SJCRH30 (cell line): ENCODE data around the gene IER5. TPM values are rescaled to one million over a fixed set of nuclear protein-coding genes. Genes with fewer than 3 reads are reported as not detected.

Source experiments
- DNase-seq, 2 experiments: peaks; one replicate each; pipeline ENCODE4 v3.0.0-alpha.2; 2015 to 2020
- H3K27ac ChIP-seq: fragments of 250-450 bp; sonication (Bioruptor Pico); 2 replicates; pipeline ENCODE4 v1.5.1; 2020; ENCODE audit warnings: mild to moderate bottlenecking, moderate library complexity
- H3K27me3 ChIP-seq: fragments of 250-450 bp; sonication (Bioruptor Pico); 2 replicates; pipeline ENCODE4 v1.5.1; 2020; ENCODE audit warnings: mild to moderate bottlenecking, moderate library complexity
- H3K36me3 ChIP-seq: fragments of 250-450 bp; sonication (Bioruptor Pico); 2 replicates; pipeline ENCODE4 v1.5.1; 2020; ENCODE audit warnings: mild to moderate bottlenecking, moderate library complexity
- H3K4me1 ChIP-seq: fragments of 250-450 bp; sonication (Bioruptor Pico); 2 replicates; pipeline ENCODE4 v1.5.1; 2020; ENCODE audit warnings: mild to moderate bottlenecking, moderate library complexity
- H3K4me3 ChIP-seq: fragments of 250-450 bp; sonication (Bioruptor Pico); 2 replicates; pipeline ENCODE4 v1.5.1; 2020; ENCODE audit warnings: mild to moderate bottlenecking, moderate library complexity
- H3K9me3 ChIP-seq: fragments of 250-450 bp; sonication (Bioruptor Pico); replicated peaks from 2 replicates; pipeline ENCODE4 v1.5.1; 2020; ENCODE audit warnings: mild to moderate bottlenecking, moderate library complexity
- total RNA-seq: library from RNA; depleted of rRNA; stranded (reverse); fragments of >200 nt; shearing (Covaris generic); gene quantifications from 2 replicates; pipeline ENCODE4 v1.2.3, GENCODE V29; 2014

IER5 gene
- total RNA-seq, 1 experiment from 2014 or later, result 31.9 TPM

DNA sequence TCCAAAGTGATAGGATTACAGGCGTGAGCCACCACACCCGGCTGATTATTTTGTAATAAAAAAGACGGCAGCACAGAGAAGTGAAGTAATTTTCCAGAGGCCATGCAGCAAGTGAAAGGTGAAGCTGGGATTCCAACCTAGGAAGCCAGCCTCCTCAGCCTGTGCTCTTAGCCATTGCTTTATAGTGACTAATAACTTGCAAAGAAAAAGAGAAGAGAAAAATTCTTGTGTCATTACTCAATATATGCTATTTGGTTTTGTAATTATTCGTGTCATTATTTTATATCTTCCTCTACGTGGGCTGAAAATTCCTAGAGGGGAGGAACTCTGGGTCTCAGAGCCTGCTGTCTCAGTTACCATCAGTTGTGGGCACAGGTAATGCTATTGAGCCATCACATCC, 1.6 kb upstream of the IER5 start:
- Histone ChIP-seq H3K27ac (no peak overlapping the region), H3K9me3 (no peaks in the 10 kb centered on the region), H3K4me3 (no peak overlapping the region), H3K36me3 (peaks cover 20% of the 10 kb centered on the region), H3K27me3 (no peaks in the 10 kb centered on the region), H3K4me1 (peaks cover 16% of the 10 kb centered on the region)
- no peak for DNase-seq

DNA sequence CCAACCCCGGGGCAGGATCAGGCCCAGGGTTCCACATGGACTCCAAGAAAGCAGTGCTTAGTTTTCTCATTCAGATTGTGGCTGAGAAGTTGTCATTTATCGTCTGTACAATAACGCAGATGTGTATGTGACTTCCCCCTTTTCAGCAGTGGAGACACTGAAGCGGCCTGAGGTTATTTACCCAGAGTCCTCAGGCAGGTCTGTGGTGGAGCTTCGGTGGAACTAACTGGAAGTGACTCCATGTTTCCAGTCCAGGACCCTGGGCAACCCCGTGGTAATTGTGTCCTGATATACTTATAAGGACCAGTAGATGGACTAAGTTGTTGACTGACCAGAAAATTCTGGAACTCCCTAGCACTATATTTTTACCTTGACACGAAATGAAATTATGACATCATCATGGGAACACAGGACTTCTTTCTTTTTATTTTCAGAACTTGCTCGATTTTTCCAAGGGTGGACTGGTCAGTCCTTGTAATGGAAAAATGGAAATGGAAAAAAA, 1.0 kb upstream of the IER5 start:
- H3K27me3 ChIP-seq, result no peaks in the 10 kb centered on the region
- H3K27ac ChIP-seq, result no peak overlapping the region
- no peaks in the 10 kb centered on the region for H3K9me3 ChIP-seq
- H3K4me1 ChIP-seq, result peaks cover 16% of the 10 kb centered on the region
- H3K4me3 ChIP-seq, result peak overlapping the region; percentile 79
- H3K36me3 ChIP-seq, result peaks cover 25% of the 10 kb centered on the region
- DNase-seq, result peak in 1 of 2 experiments; percentile 38

DNA sequence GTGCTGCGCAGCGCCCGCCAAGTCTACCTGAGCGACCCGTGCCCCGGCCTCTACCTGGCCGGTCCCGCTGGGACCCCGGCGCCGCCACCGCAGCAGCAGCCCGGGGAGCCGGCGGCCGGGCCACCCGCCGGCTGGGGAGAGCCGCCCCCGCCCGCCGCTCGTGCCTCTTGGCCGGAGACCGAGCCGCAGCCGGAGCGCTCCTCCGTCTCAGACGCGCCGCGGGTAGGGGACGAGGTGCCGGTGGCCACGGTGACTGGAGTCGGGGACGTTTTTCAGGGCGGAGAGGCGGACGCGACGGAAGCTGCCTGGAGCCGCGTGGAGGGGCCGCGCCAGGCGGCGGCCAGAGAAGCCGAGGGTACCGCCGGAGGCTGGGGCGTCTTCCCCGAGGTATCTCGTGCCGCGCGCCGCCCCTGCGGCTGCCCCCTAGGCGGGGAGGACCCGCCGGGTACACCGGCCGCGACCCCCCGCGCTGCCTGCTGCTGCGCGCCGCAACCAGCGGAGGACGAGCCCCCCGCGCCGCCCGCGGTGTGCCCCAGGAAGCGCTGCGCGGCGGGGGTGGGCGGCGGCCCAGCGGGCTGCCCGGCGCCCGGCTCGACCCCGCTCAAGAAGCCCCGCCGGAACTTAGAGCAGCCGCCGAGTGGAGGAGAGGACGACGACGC, 646 bp downstream of the IER5 start:
- Histone ChIP-seq H3K27ac (peak overlapping the region; percentile 16; the same call in 1 of the 2 replicates), H3K4me1 (peaks cover 19% of the 10 kb centered on the region), H3K36me3 (peaks cover 33% of the 10 kb centered on the region), H3K27me3 (no peaks in the 10 kb centered on the region), H3K9me3 (no peaks in the 10 kb centered on the region), H3K4me3 (peak overlapping the region; percentile 79)
- DNase-seq, result no peak

DNA sequence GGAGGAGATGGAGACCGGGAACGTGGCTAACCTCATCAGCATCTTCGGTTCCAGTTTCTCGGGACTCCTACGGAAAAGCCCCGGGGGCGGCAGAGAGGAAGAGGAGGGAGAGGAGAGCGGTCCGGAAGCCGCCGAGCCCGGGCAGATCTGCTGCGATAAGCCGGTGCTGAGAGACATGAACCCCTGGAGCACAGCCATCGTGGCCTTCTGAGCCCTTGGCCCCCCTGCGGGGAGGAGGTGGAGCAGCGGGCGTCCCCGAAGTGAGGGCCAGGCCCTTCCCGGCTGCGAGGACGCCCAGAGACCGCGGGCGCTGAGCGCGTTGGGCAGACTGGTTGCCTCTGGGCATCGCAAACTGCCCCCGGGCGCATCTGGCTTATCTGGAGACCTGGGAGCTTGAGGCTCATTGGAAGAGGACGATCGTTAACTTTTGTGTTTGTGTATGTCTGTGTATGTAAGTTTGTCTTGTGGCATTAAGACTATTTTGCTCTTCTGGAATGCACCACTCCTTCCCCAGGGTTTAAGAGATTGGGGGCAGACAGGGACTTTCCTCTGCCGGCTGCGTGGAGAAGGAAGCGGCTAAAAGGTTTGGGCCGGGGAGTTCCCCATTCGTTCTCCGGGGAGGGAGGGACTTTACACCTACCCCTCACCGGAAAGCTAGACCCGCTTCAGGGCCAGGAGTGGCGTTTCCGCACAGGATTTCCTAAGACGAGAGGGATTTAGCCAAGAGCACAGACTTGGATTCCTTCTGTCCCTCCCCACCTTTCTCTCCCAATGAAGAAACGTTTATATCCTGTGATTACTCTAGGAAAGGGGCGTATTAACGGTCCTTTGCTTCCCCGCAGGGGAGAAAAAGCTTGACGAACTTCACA, 1.4 kb downstream of the IER5 start:
- peaks cover 25% of the 10 kb centered on the region for H3K4me1 ChIP-seq
- H3K36me3 ChIP-seq, result peaks cover 33% of the 10 kb centered on the region
- peak overlapping the region; percentile 16; the same call in 1 of the 2 replicates for H3K27ac ChIP-seq
- no peaks in the 10 kb centered on the region for H3K9me3 ChIP-seq
- DNase-seq, result peak; percentile 56 to 67
- no peaks in the 10 kb centered on the region for H3K27me3 ChIP-seq
- H3K4me3 ChIP-seq, result peak overlapping the region; percentile 79

DNA sequence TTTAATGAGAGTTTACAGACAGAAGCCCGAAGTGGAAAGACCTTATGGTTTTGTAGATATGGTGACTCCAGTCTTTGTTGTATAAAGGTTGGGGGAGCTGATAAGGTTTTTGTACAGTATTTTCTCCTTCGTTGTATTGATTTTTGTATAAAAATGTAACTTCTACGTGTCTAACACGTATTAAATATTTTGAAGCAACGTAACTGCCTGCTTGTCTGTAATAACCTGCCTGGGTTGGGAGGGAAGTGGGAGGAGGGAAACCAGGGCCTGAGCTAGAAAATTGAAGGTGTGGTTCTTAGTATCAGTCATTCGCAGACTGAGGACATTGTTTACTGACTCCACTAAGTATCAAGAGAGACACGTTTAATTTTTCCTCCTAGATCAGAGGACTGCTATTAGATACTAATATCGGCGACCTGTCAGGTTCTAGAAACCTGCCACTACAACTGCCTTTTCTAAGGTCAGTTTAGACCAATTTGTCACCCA, 2.2 kb downstream of the IER5 start:
- H3K9me3 ChIP-seq, result no peaks in the 10 kb centered on the region
- H3K27ac ChIP-seq, result peak overlapping the region; percentile 3; the same call in 1 of the 2 replicates
- H3K4me1 ChIP-seq, result peaks cover 33% of the 10 kb centered on the region
- H3K4me3 ChIP-seq, result peak overlapping the region; percentile 79
- DNase-seq, result no peak
- H3K27me3 ChIP-seq, result no peaks in the 10 kb centered on the region
- H3K36me3 ChIP-seq, result peaks cover 33% of the 10 kb centered on the region

DNA sequence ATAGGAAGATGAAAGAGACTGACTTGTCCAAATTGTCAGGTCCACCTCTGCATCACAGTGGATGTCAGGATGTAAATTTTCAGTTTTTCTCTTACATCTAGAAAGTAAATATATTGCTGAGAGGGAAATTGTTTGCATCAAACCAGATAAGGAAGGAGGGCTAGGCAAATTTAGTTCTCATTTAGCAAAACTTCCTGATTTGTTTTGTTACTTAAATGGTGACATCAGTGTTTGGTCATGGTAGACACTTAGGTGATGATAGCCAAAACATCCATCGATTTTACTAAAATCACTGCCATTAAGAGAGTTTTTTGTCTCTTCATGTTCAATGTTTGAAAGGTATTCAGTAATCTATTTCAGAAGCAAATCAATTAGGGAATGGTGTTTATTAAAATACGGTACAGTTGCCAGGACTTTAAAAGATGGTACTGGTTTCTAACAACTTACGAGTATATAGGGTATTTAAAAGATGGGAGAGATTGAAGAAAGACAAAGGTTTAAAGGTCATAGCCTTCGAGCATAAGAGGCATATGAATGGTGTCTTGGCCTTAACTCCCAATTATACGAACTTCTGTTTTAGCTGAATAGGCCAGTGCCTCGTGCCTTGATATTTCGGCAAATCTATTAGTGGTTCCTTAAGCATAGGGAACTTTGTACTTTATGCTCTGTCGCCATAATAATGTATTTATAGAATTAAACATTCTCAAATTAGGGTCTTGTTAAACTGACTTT, 3.0 kb downstream of the IER5 start:
- Histone ChIP-seq H3K27ac (no peak overlapping the region), H3K4me1 (peaks cover 38% of the 10 kb centered on the region), H3K4me3 (peak overlapping the region; percentile 79), H3K36me3 (peaks cover 33% of the 10 kb centered on the region), H3K27me3 (no peaks in the 10 kb centered on the region), H3K9me3 (no peaks in the 10 kb centered on the region)
- no peak for DNase-seq

DNA sequence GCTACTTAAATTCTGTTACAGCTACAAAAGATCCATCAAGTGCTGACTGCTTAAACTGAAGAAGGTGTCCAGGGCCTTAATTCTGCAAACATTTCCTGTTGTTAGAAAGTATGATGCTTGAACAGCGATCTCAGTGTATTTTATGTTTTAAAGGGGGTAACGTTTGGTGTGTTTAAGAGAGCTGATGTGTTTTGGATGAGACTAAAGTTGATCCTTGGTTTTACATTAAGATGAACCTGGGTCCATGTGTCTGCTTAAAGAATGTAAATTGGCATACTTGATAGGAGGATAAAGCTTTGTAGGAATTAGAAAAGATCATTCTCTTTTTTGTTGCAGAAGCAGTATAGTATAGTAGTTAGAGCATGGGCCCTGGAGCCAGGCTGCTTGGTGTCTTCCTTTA, 3.6 kb downstream of the IER5 start:
- peaks cover 42% of the 10 kb centered on the region for H3K4me1 ChIP-seq
- DNase-seq, result no peak
- H3K27me3 ChIP-seq, result no peaks in the 10 kb centered on the region
- H3K9me3 ChIP-seq, result no peaks in the 10 kb centered on the region
- H3K27ac ChIP-seq, result no peak overlapping the region
- H3K4me3 ChIP-seq, result peak overlapping the region; percentile 79
- peaks cover 33% of the 10 kb centered on the region for H3K36me3 ChIP-seq

DNA sequence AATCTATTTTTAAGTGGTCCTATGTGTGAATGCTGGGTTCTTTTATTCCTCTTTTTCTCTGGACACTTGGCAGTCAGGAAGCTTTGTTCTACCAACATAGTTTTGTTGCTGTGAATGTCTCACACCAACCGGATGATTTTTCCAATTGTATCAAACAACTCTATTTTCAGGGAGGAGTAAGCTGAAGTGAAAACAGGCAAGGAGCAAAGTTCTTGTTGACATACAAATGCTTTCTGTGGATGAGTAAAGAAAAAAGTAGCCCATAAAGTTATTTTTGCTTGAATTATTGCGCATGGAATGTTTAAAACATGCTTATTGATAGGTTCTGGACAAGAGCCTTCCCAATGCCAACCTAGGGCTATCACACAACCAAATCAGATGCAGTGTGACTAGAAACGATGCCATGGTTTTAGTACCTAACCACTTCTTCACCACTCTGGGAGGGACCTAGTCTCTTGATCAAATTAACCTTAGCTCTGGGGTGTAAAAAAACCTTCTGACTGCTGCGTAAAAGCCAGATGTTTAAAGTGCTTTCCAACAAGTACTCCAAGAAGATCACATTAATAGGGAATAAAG, 4.5 kb downstream of the IER5 start:
- DNase-seq, result no peak
- Histone ChIP-seq H3K36me3 (peaks cover 33% of the 10 kb centered on the region), H3K4me1 (peaks cover 42% of the 10 kb centered on the region), H3K27me3 (no peaks in the 10 kb centered on the region), H3K9me3 (no peaks in the 10 kb centered on the region), H3K4me3 (no peak overlapping the region), H3K27ac (no peak overlapping the region)

DNA sequence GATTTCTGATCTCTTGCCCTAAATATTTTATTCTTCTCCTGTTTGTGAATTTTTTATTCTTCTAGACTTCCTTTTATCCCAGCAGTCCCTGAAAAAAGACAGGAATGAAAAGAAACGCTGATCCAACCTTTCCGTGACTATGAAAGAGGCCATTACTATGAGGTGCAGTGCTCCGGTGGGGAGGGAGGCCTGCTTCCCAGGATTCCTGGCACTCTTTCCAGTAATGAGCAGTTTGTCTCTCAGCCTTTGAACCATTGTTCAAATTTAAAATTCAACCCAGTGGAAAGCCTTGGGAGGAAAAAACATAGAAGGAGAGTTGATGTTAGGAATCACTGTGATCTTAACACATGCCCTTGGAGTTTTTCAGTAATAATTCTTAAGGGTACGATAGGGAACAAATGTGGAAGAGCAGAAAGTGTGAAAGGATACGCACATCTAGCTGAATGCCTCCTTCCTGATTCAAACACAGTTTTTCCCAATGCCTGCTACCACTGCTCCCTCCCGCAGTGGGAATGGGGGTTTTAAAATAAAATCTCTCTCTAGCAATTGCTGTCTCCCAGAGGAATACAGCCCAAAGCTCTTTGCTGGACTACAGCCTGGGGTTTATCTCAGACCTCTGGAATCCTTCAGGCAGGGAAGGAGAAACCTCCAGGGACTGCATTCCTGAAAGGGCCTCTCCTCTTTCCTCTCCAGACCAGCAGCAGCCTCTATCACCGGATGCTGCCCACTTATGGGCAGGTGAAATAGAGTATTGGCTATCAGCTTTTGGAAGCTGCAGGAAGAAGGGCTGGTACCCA, 6.1 kb downstream of the IER5 start:
- DNase-seq, result peak; percentile 85 to 87
- H3K9me3 ChIP-seq, result no peaks in the 10 kb centered on the region
- H3K27me3 ChIP-seq, result no peaks in the 10 kb centered on the region
- peaks cover 33% of the 10 kb centered on the region for H3K36me3 ChIP-seq
- H3K4me1 ChIP-seq, result peaks cover 57% of the 10 kb centered on the region
- H3K4me3 ChIP-seq, result no peak overlapping the region
- H3K27ac ChIP-seq, result peak overlapping the region; percentile 88

DNA sequence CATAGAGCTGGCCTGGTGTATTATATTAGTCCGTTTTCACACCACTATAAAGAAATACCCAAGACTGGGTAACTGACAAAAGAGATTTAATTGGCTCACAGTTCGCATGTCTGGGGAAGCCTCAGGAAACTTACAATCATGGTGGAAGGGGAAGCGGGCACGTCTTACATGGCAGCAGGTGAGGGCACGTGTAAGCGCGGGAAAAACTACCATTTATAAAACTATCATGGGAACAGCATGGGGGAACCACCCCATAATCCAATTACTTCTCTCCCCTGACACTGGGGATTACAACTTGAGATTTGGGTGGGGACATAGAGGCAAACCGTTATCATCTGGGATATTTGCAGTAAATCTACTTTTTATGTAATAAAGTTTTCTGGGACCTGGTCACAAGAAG, 6.8 kb downstream of the IER5 start:
- Histone ChIP-seq H3K36me3 (peaks cover 27% of the 10 kb centered on the region), H3K9me3 (no peaks in the 10 kb centered on the region), H3K4me3 (no peak overlapping the region), H3K27ac (peak overlapping the region; percentile 88), H3K4me1 (peaks cover 64% of the 10 kb centered on the region), H3K27me3 (no peaks in the 10 kb centered on the region)
- no peak for DNase-seq

DNA sequence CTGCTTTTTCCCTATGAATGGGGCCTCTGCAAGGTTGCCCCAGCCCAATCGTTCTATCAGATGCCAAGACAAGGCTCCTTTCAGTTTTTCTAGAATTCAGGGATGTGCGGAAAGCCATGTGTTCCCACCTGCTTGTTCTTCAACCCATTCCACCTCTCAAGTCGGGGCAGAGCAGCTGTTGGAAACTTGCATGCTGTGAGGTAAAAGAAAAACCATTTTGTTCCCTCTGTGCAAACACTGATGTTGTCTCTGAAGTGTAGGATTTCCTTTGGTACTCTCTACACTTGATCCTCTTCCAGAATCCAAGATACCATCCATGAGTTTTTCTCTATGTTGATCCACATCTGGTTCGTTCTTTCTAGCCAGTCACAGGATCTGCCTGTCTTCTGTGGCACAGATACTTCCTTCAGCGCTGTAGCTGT, 7.3 kb downstream of the IER5 start:
- peak; percentile 42 to 77 for DNase-seq
- H3K4me3 ChIP-seq, result no peak overlapping the region

DNA sequence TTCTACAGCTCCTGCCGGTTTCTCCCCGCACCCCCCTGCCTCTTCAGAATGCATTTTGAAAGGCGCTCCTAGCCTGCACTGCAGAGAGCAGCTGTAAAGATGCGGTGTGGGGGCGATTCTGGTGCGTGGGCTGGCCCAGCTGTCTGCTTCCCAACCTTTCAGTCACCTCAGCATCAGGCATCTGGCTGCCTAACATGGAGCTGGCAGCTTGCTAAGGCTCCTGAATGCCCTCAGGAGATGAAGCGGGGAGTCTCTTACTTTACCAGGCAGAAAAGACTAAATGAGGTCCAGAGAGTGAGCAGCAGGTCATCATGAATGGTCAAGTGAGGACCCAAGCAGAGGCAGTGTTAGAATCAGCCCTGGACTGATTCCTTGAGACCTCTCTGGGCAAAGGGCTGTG, 8.7 kb downstream of the IER5 start:
- Histone ChIP-seq H3K36me3 (peaks cover 10% of the 10 kb centered on the region), H3K4me3 (no peak overlapping the region), H3K27me3 (no peaks in the 10 kb centered on the region), H3K4me1 (peaks cover 79% of the 10 kb centered on the region), H3K9me3 (no peaks in the 10 kb centered on the region), H3K27ac (peak overlapping the region; percentile 88)
- DNase-seq, result peak; percentile 85 to 91

More for the DNA sequence above, 7.3 kb downstream of the IER5 start:
- Histone ChIP-seq H3K36me3 (peaks cover 22% of the 10 kb centered on the region), H3K27me3 (no peaks in the 10 kb centered on the region), H3K27ac (peak overlapping the region; percentile 88), H3K9me3 (no peaks in the 10 kb centered on the region), H3K4me1 (peaks cover 69% of the 10 kb centered on the region)

DNA sequence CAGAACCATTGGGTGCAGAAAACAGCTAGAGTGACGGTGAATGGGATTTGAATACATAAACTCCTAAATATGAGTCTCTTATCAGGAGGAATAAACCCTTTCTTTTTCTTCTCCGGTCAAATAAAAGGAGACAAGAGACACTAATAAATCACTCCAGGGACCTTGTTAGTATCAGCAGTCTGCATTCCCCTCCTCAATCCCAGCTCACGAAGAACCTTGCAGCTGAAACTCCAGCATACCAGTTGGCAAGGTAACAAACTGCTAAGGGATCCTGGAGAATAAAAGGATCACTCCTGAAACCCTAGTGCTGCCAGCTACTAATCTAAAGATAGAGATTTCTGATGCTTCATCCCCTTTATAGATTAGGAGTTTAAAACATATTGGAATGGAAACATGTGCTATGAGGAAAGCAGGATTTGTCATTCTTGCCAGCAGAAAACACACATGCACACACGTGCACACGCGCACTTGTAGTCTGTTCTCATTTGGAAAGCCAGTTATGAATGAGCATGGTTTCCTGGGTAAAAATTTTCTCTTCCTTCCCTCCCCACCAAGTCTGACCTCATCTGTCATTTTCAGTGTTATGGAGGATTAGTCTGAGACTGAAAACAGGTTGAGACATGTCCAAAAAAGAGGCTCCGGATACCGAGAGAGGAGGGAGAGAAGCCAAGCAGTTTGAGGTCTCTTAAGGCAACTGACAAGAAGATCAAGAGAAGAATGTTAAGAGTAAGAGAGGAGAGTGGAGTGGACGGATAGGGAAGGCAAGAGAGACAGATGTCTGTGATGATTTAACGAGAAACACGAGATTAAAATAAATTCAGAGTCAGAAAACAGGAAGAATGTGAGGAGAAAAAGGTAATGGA, 10.9 kb downstream of the IER5 start:
- no peaks in the 10 kb centered on the region for H3K36me3 ChIP-seq
- H3K27me3 ChIP-seq, result no peaks in the 10 kb centered on the region
- peak; percentile 77 to 93 for DNase-seq
- peak overlapping the region; percentile 96 for H3K27ac ChIP-seq
- no peaks in the 10 kb centered on the region for H3K9me3 ChIP-seq
- H3K4me3 ChIP-seq, result peak overlapping the region; percentile 21
- peaks cover 91% of the 10 kb centered on the region for H3K4me1 ChIP-seq
